Activated T-cell treated with anti-CD3 and anti-CD28 coated beads for 48 hours (primary cell): Measurements from ENCODE around the gene STARD13.

Experiments
- DNase-seq: peaks from one replicate; pipeline ENCODE4 v3.0.0-alpha.2; 2020; ENCODE audit warnings: low read depth

STARD13 gene

DNA sequence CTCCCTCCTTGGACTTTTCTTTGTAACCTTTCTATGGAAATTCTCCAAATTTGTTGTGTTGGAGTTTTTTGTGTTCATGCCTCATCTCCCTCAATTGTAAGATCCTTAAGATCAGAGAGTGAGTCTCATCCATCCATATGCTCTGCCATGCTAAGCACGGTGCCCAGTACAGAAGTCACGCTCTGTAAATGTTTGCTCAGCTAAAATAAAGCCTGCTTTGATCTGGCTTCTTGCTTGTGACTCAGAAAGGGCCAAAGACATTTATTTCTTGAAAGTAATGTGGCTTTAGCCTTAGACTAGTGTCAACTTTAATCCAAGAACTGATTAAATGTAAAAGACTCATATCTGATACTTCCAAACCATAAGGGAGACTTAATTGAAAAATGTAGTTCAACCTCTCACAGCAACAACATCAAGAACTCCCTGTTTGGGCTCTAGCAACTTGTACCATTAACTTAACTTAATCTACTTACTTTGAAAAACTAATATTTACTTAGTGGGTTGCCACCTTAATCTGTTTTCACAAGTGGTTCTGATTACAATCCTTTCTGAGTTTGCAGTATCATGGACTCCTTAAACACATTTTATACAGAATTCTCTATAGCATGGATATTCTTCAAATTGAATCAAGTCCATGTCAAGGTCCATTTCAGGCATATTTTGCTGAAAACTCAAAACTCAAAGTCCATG, 169.1 kb downstream of the STARD13 start:
- no peak for DNase-seq

DNA sequence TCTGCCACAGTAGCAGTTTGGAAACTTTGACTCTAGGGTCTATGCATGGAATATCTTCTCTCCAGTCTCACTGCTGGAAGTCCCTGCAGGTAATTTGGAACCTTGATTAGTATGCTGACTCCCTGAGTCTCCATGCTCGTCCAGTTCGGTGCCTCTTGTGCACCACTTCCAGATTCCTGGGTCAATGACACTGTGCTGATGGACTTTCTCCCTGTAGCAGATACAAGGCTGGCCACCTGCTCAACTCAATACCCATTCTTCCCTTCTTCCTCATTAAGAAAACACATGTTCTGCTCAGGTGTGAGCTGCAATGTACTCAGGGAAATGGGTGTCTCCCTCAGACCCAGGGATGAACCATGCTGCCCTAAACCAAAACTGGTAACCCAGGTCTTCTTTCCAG, 170.3 kb downstream of the STARD13 start:
- no peak for DNase-seq

DNA sequence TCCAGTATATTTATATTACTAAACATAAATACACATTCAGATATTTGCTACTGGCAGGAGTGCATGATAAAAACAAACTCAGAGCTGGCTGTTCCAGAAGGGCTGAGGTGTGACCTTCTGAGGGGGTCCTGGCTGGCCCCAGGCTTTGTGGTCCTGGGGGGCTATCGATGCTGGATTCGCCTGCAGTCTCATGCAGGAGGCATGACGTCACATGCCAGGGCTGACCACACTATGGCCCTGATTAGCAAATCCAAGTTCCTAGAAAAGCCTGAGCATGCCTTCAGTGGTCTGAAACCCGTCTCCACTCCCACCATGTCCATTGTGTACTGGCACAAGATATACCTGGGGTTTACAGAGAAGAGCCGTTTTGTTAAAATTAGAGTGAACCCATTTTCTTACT, 171.4 kb downstream of the STARD13 start:
- no peak for DNase-seq

DNA sequence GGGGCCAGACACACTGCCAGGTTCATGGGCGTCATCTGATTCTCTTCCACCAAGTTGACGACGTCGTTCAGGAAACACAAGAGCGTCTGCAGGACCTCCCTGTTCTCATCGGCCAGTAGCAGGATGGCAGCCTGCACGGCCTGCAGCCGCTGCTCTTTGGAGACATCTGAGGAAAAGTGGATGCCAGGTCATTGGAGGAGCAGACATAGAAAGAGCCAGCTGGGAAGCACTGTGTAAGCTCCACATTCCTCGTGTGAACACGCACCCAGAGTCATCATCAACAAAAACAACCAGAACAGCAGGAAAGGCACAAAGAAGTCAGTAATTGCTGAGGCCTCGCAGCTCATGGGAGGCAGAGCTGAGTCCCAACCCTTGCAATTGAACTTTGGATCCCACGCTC, 172.8 kb downstream of the STARD13 start:
- DNase-seq: no peak

DNA sequence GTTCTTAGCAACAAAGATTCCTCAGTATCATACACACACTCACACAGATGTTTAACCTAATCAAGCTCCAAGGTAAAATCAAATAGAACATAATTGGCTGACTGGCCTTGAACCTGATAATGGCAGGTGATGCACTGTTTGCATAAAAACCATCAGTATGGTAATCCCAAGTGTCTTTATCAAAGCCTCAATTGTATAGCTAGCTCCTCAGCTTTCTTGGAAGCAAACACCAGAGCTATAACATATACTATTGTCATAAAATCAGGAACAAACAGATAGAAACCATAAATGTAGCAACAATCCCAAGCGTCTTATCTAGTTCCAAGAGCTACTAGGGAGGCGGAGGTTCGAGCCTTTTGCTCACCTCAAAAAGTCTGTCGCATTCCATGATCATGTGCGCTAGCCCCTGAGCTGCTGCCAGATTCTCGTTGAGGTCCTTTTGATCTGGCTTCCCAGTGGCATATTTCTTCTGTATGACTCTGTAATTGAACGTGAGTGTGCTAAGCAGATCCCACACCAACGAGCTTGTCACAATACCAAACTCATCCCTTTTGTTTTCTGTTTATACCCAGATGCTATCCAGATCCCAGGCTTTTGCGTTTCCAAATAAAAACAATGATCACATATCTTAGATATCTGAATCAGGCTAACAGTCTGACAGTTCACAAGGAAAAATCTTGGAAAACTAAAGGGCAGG, 174.0 kb downstream of the STARD13 start:
- no peak for DNase-seq

DNA sequence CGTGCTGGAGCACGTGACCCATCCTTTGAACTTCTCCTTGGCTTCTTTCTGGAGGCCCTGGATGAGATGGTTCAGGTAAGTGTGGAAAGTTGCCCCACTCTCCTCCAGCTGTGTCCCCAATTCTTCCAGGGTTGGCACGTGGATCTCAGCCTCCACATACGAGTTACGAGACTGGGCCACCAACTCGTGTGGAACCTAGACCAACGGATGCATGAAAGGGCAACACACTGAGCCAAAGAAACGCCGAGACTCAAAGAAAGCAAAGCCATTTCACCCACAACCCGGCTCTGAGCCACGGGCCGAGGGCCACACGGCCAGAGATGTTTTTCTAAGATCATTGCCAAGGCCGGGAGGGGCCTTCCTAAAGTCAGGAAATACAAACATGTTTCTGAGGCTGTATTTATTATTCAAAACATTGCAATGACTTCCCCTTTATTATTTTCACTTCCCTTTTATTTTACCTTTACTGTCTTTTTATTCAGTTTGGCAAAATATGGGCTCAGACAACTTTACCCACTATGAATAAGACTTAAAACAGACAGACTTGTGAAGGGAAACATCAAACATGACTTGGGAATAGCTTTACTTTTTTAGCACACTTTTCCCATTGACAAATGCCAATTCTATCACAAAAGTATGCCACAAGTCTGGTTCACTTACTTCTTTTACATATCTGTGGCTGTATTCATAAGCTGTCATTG, 174.7 kb downstream of the STARD13 start:
- no peak for DNase-seq

DNA sequence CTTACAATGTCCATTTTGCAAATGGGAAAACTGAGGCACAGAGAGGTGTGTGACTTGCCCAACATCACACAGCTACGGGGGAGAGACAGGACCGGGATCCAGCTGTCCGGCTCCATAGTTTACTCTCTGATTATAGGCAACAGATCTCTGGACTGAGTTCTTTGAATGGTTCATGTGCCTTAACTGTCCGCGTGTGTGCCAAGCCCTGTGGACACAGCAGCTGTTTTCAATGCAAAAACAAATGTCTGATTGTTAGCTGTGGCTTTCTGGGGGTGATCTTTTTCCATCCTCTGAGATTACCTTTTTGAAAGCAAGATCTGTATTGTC, 175.2 kb downstream of the STARD13 start:
- no peak for DNase-seq

DNA sequence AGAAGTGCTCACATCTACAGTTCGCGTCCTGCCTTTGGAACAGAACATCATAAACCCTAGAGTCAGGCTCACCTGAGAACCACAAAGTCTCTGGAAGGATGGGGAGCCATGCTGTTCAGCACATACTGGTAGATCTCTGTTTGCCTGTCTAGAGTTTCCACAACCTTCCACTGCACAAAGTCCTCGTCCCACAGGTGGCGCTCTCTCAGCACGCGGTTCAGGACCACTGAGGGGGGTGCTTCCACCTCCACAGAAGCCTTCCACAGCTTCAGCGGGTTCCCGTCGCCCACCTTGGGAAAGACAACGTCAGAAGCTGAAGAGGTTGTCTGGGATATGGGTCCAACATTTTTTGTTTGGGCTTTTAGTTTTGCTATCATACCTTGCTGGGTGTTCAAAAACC, 175.8 kb downstream of the STARD13 start:
- DNase-seq: no peak

DNA sequence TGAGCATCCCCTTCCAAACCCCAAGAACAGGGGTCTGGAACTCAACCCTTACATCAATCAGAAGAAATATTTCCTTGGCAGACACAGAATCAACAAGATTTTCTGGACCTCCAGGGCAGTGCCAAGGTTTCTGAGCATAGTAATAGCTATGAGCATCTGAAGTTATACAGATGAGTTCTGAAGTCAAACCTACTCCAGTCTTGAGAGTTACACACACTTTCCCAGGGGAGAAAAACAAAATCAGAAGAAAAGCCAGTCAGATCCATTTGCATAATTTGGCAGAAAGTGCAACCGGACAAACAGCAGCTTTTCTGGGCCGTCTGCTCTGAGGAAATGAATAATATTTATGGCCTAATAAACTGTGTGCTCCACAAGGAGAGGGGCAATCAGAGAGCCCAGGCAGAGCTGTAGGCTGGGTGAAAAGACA, 176.3 kb downstream of the STARD13 start:
- no peak for DNase-seq

DNA sequence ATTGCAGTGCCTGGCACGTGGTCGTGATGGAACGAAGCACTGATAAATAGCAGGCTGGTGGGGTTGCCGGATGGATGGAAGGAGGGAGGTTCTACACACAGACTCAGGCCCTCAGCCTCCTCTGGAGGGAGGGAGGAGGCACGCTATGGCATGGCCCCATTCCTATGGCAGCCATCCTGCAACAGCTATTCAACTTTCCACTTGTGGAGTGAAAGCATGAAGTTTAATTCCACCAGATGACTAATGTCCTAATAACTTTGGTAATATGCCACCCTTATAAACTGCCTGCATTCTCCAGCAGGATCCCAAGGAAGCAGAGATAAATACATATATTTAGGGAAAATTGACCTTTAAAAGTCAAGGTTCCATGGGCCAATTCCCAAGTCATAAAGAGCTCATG, 176.9 kb downstream of the STARD13 start:
- DNase-seq: no peak

DNA sequence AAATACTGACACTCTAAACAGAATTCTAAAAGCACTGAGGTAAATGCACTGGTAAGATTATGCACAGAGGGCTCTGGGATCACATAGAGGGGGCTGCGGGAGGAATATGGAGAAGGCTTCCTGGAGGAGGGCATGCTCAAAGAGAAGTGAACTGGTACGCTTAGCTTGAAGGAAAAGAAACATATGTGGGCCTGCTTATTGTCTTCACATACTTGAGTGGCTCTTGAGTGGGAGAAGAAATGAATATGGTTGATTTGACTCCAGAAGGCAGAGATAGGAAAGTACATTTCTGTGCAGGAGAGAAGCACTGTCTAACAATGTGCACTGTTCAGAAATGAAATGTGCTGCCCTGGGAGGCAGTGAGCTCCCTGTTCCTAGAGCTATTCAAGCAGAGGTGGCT, 178.2 kb downstream of the STARD13 start:
- no peak for DNase-seq

DNA sequence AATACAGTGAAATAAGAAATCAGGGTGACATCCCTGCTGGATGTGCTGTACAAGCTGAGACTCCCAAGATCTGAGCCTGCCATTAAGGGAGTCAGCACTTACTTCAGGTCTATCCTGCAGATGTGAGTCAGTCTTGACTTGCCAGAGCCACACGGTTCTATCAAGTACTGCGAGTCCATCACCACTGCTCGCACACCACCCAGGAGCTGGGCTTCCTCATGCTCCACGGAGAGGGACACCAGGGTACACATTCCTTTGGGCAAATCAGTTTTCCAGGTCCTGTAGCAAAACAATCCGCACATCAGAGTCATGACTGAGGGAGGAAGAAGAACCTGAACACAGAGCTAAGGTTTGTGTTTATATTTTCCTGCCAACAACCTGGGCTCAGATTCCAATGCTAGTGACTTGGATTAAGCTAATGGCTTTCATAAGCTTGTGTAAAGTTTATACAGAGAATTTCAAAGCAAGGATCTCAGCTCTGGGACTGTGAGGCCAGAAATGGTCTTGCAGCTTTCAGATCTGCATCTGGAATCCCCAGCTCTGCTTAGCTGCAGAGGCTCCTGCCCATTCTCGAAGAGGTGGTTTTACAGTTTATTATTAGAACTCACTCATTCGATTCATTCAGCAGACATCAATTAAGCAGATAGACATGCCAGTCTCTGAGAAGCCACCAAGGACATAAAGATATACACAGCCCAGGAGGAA, 178.7 kb downstream of the STARD13 start:
- DNase-seq: no peak

DNA sequence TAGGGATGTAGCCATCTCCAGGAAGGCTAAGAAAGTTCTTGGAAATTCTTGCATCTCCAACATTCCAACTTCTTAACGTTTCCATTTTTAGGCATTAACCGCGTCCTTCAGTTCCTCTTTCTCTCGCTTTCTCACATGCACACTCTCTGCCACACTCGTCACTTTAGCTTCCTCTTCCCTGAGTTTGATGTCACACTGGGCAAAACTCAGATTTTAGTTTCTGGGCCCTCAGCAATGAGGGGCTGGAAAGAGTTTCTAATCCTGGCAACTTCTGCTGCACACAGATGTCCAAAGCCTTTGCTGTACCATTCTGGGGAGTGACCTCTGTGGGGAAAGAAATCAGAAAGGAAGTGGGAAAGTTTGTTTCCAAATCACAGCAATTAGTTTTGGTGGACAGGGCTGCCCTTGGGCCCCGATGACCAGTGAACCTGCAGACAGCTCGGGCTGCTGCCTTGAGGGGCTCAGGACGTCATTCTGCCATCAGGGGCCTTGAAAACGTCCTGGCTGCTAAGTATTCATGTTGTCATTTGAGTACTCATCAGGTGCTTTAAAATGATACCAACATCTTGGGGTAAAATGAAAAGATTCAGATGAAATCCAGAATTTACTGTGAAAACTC, 180.1 kb downstream of the STARD13 start:
- DNase-seq: no peak

DNA sequence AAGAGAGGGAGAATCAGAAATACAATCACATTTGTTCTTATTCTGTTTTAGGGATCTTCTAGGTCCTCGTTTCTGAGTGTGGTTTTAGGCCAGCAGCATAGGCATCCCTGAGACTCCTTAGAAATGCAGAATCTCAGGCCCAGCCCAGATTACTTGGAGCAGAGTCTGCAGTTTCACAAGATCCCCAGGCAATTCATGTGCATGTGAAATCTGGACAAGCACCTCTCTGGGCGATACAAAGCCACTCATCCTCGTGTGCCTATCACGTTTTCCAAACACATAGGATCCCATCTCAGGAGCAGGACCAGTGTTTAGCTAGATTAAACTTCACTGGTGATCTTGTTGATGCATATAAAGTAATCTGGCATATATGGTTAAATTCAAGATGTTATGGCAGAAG, 182.1 kb downstream of the STARD13 start:
- no peak for DNase-seq

DNA sequence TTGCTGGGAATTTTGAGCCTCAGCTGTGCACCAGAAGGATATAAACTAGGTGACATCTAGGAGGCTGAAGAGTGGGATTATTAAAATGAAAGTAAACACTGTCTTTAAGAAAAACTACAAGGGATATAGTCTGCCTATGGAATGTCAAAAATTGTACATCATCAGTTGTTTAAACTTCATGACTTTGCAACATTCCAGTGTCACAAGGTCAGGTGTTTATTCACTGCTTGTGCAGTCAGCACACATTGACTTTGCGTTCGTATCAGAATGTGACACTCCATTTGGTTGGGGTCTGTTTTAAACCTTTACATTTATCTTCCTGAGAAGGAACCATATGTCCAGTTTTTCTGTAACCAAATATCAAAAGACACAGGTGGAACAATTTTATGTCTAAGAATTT, 183.7 kb downstream of the STARD13 start:
- DNase-seq: no peak

DNA sequence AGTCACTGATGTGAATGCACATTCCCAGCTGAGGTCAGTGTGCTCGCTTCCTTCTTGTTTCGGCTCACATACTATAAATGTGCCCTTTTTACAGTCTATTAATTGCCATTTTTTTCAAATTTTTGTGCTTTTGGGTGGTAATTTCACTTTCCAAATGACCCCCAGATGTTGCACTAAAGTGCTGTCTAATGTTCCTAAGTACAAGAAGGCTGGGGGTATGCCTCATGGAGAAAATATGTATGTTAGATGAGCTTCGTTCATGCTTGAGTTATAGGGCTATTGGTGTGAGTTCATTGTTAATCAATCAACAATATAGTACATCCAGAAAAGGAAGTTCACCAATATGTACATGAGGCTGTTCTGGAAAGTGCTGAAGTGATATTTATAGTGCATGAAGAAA, 184.7 kb downstream of the STARD13 start:
- DNase-seq: no peak

DNA sequence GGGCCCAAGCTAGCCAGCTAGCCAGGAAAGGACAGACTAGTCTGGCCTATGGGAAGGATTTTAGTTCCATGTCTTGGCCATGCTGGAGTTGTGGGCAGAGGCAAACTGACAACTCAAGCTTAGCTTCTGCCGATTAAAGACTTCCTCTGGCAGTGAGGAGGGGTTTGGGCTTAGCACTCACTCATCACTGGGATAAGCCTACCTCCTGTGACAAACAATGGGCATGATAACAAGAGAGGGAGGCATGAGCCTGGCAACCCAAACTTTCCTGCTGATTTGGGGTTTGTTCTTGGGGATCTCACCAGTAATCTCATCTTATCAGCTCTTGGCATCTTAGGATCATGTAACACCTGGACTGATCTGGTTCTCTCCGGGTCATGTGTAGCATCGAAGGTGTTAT, 185.7 kb downstream of the STARD13 start:
- DNase-seq: no peak

DNA sequence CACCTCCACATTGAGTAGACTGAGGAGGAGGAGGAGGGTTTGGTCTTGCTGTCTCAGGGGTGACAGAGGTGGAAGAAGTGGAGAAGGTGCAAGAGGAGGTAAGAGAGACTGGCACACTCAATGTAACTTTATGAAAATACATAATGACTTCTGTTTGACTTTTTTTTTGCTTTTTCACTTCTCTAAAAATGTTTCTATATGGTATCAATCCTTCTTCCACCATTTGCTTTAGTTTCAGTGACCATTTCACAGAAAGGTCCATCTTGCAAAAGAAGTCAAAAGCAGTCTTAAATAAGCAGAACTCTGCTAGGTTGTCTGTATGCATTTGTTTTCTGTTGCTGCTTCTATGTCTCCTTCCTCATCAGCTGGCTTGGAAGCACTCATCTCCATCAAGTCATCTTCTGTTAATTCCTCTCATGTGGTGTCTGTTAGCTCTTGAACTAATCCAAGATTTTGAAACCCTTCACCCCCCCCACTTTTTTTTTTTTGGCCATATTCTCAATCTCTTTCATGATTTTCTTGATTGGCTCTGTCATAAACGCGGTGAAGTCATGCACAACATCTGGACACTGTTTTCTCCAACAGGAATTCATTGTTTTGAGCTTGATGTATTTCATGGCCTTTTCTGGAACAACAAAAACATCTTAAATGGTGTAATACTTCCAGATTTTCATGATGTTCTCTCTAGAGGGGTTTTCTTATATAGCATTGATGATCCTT, 188.5 kb downstream of the STARD13 start:
- no peak for DNase-seq

DNA sequence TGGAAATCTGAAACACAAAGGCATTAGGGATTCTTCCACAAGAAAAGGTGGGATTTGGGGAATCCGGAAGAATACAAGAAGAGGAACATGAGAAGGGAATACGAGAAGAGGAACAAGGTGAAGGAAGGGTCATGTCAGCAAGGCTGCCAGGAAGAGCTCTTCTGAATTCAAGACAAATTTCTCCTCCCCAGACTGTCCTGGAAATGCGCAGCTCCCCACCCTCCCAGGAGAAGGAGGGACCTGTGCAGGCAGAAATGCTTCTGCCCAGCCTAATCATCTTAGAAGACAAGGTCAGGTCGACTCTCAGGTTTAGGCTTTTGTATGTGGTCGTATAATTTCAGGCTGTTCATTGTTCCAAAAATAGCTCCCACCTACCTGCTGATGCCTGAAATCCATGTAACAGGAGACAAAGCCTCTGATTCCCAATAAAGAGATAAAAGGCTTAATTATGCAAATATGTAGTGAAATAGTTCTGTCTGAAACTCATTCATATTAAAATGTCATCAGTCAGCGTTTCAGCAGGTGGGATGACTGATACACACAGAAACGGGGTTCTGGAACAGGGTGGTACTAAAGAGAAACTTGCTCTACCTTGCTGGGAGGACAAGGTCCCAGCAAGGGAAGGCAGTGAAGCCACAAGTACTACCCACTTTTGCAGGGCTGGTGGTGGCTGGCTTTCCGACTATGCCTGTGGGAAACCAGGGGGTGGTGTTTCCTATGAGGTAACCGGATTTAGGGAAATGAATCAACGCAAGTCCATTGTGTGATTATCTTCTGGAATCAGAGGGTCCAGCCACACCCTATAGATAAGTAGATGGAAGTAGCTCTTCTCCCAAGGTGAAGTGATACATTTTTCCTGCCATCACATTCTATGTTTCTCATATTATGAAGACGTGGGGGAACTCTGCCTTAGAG, 193.2 kb downstream of the STARD13 start:
- no peak for DNase-seq

DNA sequence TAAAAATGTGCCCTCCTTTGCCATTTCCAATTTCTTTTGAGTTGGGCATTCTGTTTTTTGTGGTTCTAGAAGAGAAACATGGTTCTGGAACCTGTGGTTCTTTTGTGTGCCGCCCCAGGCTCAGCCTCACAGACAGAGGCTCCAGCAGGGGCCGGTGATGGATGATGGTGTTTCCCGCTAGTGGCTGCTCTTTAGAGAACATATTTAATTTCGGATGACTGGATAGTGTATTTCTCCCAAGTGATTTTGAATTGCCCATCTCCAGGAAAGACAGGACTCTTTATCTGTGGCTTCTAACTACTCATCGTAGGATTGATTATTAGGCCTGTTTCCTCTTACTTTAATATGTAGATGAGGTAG, 194.2 kb downstream of the STARD13 start:
- no peak for DNase-seq
